Coronary artery (tissue), 2 donors: ENCODE measurements around the gene LIPH.

Experiments
- DNase-seq: peaks from one replicate; pipeline ENCODE4 v3.0.0-alpha.2; 2017; ENCODE audit warnings: low spot score
- H3K27ac ChIP-seq, 2 donors: fragments of 200-600 bp; sonication (generic); one replicate each; pipeline ENCODE4 v1.5.1; 2016 to 2019
- H3K4me3 ChIP-seq: fragments of 200-600 bp; sonication (generic); 2 replicates; pipeline ENCODE4 v1.5.1; 2016; ENCODE audit warnings: mild to moderate bottlenecking, moderate library complexity
- CTCF ChIP-seq: fragments of 200-600 bp; sonication (generic); IDR thresholded peaks from one replicate; pipeline ENCODE4 v1.5.1; 2019; ENCODE audit warnings: antibody characterized with exemption

The LIPH gene

GRCh38 chr3:185457376-185457775 lies 95.0 kb downstream of the LIPH start:
- no peak overlapping the region for H3K27ac ChIP-seq
- no peak overlapping the region for H3K4me3 ChIP-seq
- no peak for DNase-seq
- no peak for TF ChIP-seq CTCF
